ENCODE results near the gene AARSD1.
A peak's percentile ranks its signal among the peaks of the same experiment; 100 is the strongest.
"Not testable (repeated sequence)": the region's sequence is repeated elsewhere in the genome, so short reads cannot be mapped to it uniquely, and the experiment has no call there.

The AARSD1 gene

GRCh38 chr17:43003542-43004172 lies 39.4 kb upstream of the AARSD1 start:
- DNase-seq (ENCODE audit: low spot score) = no peak
- TF ChIP-seq CTCF (IDR thresholded peaks at IDR 0.05; ENCODE audit: borderline replicate concordance, control extremely low read depth, extremely low read depth, insufficient read depth, missing control alignments) = no peak
- in situ Hi-C loops (cut with MboI; ENCODE audit: low sequenced_read_pairs, unreplicated experiment) = no loop called here

- in situ Hi-C loops (cut with MboI; ENCODE audit: low sequenced_read_pairs, unreplicated experiment) = not testable (repeated sequence)
Observed at GRCh38 chr17:43000894-43001293, 36.6 kb upstream of the AARSD1 start.

GRCh38 chr17:42999003-42999525 lies 34.8 kb upstream of the AARSD1 start:
- in situ Hi-C loops (cut with MboI; ENCODE audit: low sequenced_read_pairs, unreplicated experiment) = no loop called here
- DNase-seq (ENCODE audit: low spot score) = no peak
- no peak for TF ChIP-seq CTCF (IDR thresholded peaks at IDR 0.05; ENCODE audit: borderline replicate concordance, control extremely low read depth, extremely low read depth, insufficient read depth, missing control alignments)

More at GRCh38 chr17:43000894-43001293, 36.6 kb upstream of the AARSD1 start:
- not testable (repeated sequence) for DNase-seq (ENCODE audit: low spot score)

GRCh38 chr17:42997984-42998938 lies 34.0 kb upstream of the AARSD1 start, which contains the start of gene RPL27:
TSS of gene RPL27 (plus strand) at chr17:42998419. CDS start at chr17:42998751, 332 bp downstream.
- in situ Hi-C loops (cut with MboI; ENCODE audit: low sequenced_read_pairs, unreplicated experiment) = no loop called here
- peak; percentile 79 for TF ChIP-seq CTCF (IDR thresholded peaks at IDR 0.05; ENCODE audit: borderline replicate concordance, control extremely low read depth, extremely low read depth, insufficient read depth, missing control alignments)
- DNase-seq (ENCODE audit: low spot score) = peak; percentile 95

- DNase-seq (ENCODE audit: low spot score) = no peak
- no peak for TF ChIP-seq CTCF (IDR thresholded peaks at IDR 0.05; ENCODE audit: borderline replicate concordance, control extremely low read depth, extremely low read depth, insufficient read depth, missing control alignments)
- in situ Hi-C loops (cut with MboI; ENCODE audit: low sequenced_read_pairs, unreplicated experiment) = no loop called here
Observed at GRCh38 chr17:42997390-42997983, 33.2 kb upstream of the AARSD1 start.

- in situ Hi-C loops (cut with MboI; ENCODE audit: low sequenced_read_pairs, unreplicated experiment); DNase-seq (ENCODE audit: low spot score): not testable (repeated sequence)
Observed at GRCh38 chr17:42993913-42994312, 29.7 kb upstream of the AARSD1 start.

- no peak for DNase-seq (ENCODE audit: low spot score)
- in situ Hi-C loops (cut with MboI; ENCODE audit: low sequenced_read_pairs, unreplicated experiment) = no loop called here
- TF ChIP-seq CTCF (IDR thresholded peaks at IDR 0.05; ENCODE audit: borderline replicate concordance, control extremely low read depth, extremely low read depth, insufficient read depth, missing control alignments) = no peak
Observed at GRCh38 chr17:42992872-42993271, 28.6 kb upstream of the AARSD1 start.
